DMS153 (cell line): ENCODE data around the gene HK1.
"Not testable (repeated sequence)": the region's sequence is repeated elsewhere in the genome, so short reads cannot be mapped to it uniquely, and the experiment has no call there.

Experiments used
- DNase-seq: peaks from one replicate; lab custom pipeline; 2025; lab: John Stamatoyannopoulos, UW

Gene HK1

DNA sequence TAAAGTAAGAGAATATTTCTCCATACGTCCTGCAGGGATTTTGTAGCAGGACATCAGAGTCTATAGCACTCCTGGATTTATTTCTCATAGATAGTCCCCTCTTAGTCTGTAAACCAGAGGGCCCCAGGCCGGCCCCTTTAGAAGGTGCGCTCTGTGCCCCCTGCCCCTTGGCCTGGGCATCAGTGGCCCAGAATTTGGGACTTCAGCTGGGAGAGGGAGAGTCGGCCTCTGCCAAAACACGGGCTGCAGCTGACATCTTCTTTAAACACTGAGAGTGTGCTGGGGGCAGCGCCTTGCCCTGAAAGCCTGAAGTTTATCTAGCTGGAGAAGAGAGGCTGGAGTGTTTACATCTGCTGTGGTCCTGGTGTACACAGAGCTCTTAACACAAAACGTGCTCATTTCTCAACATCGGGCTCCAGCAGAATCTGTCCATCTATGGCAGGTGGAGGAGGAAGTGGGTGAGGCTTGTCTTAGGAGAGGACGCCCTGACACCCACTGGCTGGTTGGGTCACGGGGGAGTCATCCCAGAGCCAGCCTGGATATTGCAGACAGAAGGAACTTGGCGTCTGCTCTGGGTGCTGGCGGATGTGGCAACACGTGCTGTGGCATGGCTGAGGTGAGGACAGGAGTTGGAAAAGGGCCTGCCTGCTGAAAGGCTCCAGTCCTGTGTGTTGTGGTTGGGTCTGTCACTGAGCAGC lies 143.5 kb downstream of the HK1 start:
- DNase-seq, result peak; percentile 96

DNA sequence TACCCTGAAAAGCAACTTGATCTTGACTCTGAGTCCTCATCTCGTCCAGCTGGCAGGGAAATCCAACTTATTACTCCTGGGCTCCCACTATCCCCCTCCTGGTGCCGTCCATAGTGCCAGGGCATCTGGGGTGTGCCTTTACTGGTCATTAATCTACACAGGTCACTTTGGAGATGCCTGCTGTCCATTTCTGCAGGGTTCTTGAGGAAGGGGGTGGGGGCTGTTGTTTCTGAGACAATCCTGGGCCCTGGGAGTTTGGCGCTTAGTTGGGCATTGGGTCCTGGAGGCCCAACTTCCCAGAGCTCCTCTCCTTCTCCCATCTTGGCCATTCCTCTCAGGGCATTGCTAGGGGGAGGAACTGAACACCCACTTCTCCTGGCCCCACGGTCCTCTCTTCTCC lies 144.4 kb downstream of the HK1 start:
- no peak for DNase-seq

DNA sequence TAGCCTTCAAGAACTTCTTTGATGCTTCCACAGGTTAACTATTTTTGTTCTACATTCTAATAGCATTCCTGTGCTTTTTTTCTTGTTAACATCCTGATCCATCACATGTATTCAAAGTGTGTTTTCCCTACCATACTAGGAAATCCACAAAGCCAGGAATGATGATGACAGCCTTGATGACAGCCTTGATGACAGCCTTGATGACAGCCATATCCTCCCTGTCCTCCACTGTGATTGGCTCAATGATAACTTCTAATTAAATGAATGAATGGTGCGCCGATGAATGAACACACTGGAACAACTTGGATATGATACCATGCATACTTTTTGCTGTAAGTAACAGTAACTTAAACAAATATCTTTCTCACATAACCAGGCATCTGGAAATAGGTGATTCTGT lies 146.7 kb downstream of the HK1 start:
- DNase-seq, result no peak

DNA sequence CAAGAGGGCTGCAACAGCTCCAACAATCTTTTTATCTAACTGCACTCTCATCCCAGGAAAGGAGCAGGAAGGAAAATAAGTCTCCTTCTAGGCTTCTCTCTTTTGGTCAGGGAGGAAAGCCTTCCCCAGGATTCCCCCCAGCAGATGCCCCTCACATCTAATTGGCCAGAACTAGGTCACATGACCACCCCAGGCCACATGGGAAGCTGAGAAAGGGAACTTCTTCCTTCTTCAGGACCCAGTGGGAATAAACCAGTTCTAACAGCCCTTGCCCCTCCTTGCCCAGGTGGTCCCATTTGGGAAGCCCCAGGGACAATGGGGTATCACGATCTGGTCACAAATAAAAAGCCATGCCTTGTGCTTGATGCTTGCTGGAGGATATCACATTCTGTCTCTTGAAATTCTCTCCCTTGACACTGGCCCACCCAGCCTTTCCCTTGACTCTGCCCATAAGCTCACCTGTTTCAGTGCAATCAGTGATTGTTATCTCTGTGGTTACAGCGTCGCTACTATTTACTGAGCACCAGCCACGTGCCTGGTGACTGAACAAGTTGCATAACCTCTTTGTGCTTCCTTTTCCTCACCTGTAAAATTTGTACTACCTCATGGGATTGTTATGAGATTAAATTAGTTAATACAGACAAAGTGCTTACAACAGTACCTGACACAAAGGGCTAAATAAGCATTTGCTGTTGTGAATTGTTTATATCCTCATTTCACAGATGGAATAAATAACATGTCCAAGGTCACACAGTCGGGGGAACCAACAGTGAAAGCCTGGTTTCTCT lies 147.4 kb downstream of the HK1 start:
- DNase-seq, result peak; percentile 88

DNA sequence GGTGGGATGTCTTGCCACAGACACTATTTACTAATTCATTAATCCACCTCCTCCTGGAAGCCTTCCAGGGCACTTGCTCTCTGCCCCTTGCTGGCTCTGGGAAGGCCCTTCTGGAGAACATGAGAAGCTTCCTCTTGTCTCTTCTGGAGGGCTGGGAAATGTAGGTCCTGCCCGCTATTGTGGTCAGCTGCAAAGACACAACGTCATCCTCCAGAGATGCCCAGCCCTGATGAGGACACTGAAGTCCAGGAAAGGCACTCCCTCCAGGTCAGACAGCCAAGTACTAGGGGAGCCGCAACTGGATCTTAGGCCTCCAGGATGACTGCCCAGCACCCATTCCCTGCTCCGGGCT lies 148.1 kb downstream of the HK1 start:
- no peak for DNase-seq

DNA sequence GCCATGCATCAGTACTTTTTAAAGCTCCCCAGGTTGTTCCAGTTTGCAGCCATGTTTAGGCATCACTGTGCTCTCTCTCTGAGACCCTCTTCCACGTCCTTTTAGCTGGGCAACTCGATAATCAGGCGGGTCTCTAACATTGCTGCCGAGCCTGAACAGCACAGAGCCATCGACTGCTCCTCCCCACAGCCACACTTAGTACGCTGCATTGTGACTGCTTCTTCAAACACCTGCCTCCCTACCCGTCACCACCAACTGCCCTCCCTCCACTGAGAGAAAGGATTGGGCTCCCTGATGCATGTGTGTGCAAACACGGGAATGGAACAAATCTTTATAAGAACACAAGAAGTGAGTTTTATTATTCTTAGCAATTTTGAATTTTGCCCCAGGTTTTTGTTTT lies 149.9 kb downstream of the HK1 start:
- peak; percentile 71 for DNase-seq

DNA sequence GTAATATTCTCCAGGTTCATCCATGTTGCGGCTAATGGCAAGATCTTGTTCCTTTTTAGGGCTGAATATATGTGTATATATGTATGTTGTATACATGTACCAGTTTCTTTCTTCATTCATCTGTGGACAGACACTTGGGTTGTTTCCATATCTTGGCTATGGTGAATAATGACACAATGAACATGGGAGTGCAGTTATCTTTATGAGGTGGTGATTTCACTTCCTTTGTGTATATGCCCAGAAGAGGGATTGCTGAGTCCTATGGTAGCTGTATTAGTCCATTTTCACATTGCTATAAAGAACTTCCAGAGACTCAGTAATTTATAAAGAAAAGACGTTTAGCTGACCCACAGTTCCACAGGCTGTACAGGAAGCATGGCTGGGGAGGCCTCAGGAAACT lies 155.9 kb downstream of the HK1 start:
- DNase-seq, result no peak

DNA sequence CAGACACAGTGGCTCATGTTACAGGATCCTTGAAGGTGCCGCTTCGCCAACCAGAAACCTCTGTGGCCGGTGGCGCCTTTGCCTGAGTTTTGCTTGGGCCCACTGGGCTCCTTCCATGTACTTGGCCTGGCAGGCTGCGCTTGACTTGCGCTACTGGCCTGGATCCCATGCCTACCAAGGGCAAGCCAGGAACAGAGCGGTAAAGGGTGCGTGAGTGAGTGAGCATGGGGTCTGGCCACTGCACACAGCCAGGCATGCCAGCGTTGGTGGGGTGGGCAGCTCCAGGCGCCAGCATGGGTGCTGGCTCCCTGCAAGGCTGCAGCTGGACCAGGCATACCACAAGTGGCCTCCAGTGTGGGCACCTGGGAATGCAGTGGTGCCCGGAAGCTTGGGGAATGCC lies 156.6 kb downstream of the HK1 start:
- DNase-seq, result no peak

DNA sequence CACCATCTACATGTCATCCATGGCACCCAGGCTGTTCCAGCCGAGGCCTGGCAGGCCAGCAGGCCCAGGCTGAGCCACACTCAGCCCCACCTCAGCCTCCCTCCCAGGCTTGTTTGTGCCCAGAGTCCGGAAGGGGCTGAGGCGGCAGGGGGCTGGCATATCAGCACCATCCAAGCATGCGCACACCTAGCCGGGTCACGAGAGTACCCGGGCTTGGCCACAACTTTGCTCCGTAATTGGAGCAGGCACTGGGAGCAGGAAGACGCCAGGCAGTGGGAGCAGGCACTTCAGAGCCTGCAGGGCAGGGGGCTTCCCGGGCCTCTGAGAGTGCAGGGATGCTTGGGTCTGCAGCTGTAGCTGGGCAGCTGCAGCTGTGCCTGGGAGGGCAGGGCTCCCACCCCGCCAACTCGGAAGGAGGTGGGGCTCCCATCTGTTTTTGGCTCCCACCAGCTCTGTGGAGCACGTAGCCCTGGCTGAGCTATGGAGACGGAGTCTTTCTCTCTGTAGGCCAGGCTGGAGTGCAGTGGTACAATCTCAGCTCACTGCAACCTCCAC lies 157.7 kb downstream of the HK1 start:
- DNase-seq, result no peak

DNA sequence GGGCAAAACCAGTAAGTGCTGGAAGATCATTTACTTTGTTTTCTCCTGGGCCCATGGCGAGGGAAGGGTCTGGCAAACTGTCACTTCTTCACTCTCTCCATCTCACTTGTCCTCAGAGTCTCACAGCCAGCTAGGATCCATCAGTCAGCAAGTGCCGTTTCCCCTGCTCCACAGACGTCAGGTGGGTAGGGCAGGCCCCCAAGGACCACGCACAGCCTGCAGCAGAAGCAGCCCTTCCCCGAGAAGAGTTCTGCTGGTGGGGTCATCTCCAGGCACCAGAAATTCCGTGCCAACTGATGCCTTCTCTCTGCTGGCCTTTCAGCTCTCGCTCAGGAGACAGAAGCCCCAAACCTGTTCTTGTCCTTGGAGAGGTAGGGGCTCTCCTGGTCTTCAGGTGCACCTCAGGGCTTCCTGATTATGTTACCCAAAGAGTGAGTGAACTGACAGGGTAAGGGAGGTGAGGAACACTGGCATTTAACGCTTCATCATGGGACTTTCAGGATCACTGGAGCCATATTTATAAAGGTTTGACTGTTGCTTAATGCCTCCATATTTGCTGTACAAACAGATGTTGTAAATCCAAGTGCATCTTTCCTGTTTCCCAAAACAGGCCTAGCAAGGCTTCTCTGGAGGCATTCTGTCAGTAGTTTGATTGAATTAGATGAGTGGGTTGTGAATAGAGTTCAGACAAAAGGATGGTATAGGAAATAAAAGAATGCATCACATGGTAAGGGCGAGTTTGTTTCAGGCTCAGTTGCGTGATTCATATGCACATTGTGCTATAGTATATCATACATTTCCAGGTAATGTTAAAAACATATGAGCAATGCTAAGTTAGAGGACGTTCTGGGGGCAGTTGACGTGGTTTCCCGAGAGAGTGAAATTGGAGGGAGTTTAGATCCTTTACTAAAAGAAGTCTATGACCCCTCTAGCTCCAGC lies 159.3 kb downstream of the HK1 start:
- peak; percentile 43 for DNase-seq

DNA sequence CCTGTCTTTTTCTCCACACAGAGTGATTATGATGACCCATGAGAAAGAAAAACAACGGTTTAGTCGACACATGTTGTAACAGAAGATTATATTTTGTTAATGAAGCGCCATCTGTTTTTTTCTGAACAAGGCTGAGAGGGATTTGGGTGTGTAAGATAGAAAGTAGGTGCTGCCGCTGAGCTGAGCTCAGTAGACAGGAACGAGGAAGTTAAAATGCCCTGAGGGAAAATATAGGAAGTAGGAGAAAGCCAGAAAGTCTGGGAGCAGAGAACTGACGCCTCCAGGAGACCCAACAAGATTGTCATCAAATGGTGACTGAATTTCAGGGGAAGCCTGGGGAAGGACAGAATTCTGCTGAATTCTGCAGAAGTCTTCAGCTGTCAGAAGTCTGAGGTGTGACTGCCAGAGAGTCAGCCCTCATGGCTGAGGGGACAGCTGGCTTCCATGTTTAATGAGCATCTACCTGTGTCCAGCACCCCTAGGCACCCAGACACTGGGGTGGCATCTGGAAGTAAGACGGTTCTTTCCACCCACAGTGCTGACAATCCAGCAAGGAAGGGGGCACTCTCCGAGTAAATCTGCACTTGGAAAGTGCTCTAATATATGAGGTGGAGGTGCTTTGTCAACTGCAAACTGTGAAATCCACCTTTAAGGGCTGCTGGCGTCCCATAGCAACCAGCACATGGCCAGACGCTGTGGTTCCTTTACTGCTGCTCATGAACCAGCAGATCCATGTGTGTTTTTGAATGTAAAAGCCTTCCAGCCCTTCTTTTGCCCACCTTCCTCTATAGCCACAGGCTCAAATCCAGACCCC lies 160.4 kb downstream of the HK1 start:
- DNase-seq, result peak; percentile 41

DNA sequence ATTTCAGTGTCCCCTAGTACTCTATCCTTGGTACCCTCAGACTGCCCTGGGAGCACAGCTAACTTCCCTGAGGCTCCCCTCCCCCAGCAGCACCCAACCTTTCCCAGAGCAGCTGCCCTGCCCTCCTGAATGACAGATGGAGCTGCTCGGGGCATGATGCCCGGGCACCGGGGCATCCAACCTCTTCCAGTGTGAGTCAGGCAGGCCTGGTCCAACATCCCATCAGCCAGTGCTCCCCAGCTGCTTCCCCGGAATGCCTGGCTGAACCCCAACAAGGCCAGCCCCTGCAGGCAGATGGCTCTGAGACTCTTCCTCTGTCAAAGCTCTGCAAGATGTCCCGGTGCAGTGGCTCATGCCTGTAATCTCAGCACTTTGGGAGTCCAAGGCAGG lies 161.0 kb downstream of the HK1 start:
- DNase-seq, result peak; percentile 28

DNA sequence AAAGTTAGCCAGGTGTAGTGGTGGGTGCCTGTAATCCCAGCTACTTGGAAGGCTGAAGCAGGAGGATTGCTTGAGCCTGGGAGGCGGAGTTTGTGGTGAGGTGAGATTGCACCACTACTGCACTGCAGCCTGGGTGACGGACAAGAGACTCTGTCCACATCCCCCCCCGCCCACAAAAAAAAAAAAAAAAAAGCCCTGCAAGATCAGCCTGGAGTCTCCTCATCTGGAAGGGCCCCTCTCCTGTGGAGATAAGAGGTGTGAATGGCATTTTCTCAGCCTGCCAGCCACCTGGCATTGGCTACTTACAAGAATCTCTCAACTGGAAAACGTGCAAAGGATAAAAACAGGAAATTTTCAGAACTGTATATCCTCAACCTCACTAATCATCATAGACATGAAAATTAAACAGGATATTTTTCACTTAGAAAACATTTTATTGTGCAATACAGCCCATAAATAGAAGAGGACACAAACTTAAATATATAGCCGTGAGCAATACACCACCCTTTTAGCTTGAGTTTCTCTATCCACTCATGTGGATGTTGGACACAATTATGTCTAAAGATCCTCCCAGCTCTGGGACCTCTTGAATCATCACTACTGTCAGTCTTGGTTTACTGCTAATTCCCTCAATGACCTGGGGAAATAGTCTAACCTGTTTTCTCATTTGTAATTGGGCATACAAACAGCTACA lies 161.7 kb downstream of the HK1 start:
- DNase-seq, result peak; percentile 56

DNA sequence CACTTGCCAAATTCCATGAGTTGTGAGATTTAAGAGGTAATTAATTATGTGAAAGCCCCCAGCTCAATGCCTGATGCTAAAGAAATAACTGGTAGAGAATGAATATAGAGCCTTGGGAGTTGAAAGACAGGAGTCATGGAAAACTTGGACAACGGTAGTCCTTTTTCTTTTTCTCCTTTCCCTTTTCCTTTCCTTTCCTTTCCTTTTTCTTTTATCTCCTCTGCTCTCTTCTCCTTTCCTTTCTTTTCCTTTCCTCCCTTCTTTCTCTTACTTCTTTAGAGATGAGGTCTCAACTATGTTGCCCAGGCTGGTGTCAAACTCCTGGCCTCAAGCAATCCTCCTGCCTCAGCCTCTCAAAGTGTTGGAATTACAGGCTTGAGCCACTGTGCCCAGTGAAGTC lies 165.1 kb downstream of the HK1 start:
- DNase-seq, result no peak

DNA sequence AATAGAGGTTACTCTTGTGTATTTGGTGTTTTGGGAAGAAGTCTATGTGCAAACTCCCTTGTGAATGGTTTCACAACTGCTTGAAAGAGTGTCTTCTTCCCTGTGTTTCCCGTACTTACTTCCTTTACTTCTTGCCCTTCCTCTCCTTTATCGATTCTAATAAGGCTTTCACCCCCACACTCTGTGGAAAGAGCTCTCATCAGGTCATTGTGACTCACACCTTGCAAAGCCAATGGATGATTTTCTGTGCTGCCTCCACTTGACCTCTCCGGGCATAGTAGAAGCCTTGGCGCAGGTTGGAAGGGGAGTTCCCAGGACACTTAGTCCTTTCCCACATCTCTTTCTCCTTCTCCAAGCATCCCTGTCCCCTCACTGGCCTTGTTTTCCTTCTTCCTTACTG lies 166.7 kb downstream of the HK1 start:
- DNase-seq, result no peak

DNA sequence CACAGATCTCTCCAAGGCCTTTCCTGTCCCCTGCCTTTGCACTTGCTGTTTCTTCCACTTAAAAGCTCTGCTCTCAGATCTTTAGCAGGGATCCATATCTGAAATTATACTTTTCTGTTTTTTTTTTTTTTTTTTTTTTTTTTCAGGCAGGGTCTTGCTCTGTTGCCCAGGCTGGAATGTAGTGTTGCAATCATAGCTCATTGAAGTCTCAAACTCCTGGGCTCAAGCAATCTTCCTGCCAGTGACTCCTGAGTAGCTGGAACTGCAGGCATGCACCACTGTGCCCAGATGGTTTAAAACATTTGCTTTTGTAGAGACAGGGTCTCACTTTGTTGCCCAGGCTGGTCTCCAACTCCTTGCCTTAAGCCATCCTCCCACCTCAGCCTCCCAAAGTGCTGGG lies 167.9 kb downstream of the HK1 start:
- DNase-seq, result no peak

DNA sequence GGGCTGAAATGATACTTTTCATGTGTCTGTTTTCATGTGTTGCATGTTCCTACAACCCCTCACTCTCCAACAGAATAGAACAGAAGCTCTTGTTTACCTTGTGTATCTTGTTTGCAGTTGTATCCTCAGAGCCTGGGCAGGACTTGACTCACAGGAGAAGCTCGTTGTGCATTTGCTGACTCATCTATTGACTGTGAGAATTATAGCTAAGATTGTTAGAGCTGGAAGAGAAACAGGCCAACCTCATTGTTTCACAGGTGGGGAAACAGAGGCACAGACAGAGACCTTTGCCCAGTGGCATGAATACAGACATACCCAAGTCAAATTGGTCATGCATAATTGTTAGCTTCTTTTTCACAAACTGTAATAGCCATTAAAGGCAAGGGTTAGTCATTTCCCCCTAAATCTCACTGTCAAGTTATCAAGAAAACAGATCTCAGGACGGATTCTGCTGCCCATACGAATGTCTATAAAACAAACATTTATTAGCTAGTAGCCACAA lies 168.4 kb downstream of the HK1 start:
- DNase-seq, result no peak

DNA sequence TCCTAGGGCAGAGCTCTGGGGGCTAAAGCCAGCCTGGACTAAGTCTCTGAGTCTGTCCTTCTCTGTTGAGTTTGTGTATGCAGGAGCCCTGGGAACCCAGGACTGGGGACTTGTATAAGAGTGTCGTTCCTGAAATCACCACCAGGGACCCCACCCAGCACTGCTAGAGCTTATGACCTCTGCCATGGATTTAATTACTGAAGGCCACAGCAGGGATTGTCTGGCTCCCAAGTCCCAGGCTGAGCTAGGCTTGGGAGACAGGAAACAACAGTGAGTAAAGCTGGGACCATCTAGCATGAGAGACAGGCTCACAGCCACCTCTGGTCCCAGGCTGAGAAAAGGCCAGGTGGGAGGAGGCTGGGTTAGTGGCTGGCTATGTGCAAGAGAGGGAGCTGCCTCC lies 171.5 kb downstream of the HK1 start:
- DNase-seq, result peak; percentile 88

DNA sequence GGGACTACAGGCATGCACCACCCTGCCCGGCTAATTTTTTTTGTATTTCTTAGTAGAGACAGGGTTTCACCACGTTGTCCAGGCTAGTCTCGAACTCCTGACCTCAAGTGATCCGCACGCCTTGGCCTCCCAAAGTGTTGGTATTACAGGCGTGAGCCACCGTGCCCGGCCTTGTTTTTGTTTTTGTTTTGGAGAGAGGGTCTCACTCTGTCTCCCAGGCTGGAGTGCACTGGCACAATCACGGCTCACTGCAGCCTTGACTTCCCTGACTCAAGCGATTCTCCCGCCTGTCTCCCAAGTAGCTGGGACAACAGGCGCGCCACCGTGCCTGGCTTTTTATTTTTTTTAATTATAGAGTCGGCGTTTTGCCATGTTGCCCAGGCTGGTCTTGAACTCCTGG lies 172.1 kb downstream of the HK1 start:
- DNase-seq, result not testable (repeated sequence)

DNA sequence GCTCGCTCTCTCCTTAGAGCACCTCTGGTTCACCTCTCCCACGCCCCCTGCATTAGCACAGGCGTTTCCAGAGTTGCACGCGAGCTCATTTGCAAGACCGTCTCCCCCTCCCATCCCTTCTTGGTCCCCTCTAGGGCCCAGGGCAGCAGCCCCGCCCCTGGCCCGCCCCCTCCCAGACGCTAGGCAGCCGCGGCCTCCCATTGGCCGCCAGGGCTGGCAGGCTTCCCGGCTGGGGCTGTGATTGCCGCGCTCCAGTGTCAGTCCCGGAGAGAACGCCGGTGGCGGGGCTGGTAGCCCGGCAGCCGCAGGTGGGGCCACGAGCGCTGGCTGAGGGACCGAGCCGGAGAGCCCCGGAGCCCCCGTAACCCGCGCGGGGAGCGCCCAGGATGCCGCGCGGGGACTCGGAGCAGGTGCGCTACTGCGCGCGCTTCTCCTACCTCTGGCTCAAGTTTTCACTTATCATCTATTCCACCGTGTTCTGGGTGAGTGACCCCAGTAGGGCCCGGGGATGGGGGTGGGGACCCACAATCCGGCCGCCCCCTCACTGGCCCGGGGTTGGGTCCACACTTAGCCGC lies 173.0 kb downstream of the HK1 start, which contains the start of gene TSPAN15:
TSS of gene TSPAN15 (plus strand) at position 257 of the 575 bp plus-strand sequence. CDS start at position 387, 130 bp downstream.
- peak; percentile 90 for DNase-seq
